ENCODE data around the gene ADARB2.
"Not testable (repeated sequence)": the region's sequence is repeated elsewhere in the genome, so short reads cannot be mapped to it uniquely, and the experiment has no call there.

The ADARB2 gene

GRCh38 chr10:1546431-1547110, 190.8 kb downstream of the ADARB2 start:
- no peak for DNase-seq (ENCODE audit: low read depth in 2 of 2)

- no peak for DNase-seq (ENCODE audit: low read depth in 2 of 2)
Observed at GRCh38 chr10:1545524-1545923, 191.8 kb downstream of the ADARB2 start.

- DNase-seq (ENCODE audit: low read depth in 2 of 2): no peak
Observed at GRCh38 chr10:1544929-1545328, 192.4 kb downstream of the ADARB2 start.

- DNase-seq (ENCODE audit: low read depth in 2 of 2): no peak
Observed at GRCh38 chr10:1544209-1544673, 193.1 kb downstream of the ADARB2 start.

GRCh38 chr10:1543596-1543995, 193.7 kb downstream of the ADARB2 start:
- no peak for DNase-seq (ENCODE audit: low read depth in 2 of 2)

GRCh38 chr10:1542941-1543340, 194.4 kb downstream of the ADARB2 start:
- DNase-seq (ENCODE audit: low read depth in 2 of 2): no peak

- no peak for DNase-seq (ENCODE audit: low read depth in 2 of 2)
Observed at GRCh38 chr10:1540144-1540543, 197.2 kb downstream of the ADARB2 start.

GRCh38 chr10:1539216-1539615, 198.1 kb downstream of the ADARB2 start:
- no peak for DNase-seq (ENCODE audit: low read depth in 2 of 2)

GRCh38 chr10:1538531-1539061, 198.7 kb downstream of the ADARB2 start:
- DNase-seq (ENCODE audit: low read depth in 2 of 2): no peak

- no peak for DNase-seq (ENCODE audit: low read depth in 2 of 2)
Observed at GRCh38 chr10:1538121-1538520, 199.2 kb downstream of the ADARB2 start.

GRCh38 chr10:1537449-1537848, 199.9 kb downstream of the ADARB2 start:
- not testable (repeated sequence) for DNase-seq (ENCODE audit: low read depth in 2 of 2)

- DNase-seq (ENCODE audit: low read depth in 2 of 2): no peak
Observed at GRCh38 chr10:1536341-1536740, 201.0 kb downstream of the ADARB2 start.

- DNase-seq (ENCODE audit: low read depth in 2 of 2): no peak
Observed at GRCh38 chr10:1535301-1535965, 201.9 kb downstream of the ADARB2 start.

GRCh38 chr10:1534820-1535219, 202.5 kb downstream of the ADARB2 start:
- no peak for DNase-seq (ENCODE audit: low read depth in 2 of 2)

- no peak for DNase-seq (ENCODE audit: low read depth in 2 of 2)
Observed at GRCh38 chr10:1532636-1533035, 204.7 kb downstream of the ADARB2 start.

GRCh38 chr10:1531883-1532597, 205.3 kb downstream of the ADARB2 start:
- DNase-seq (ENCODE audit: low read depth in 2 of 2): no peak

GRCh38 chr10:1530871-1531517, 206.3 kb downstream of the ADARB2 start:
- DNase-seq (ENCODE audit: low read depth in 2 of 2): no peak

GRCh38 chr10:1529806-1530413, 207.4 kb downstream of the ADARB2 start:
- no peak for DNase-seq (ENCODE audit: low read depth in 2 of 2)

GRCh38 chr10:1527951-1528350, 209.4 kb downstream of the ADARB2 start:
- no peak for DNase-seq (ENCODE audit: low read depth in 2 of 2)

GRCh38 chr10:1526436-1527055, 210.8 kb downstream of the ADARB2 start:
- no peak for DNase-seq (ENCODE audit: low read depth in 2 of 2)
